Epithelial cell of proximal tubule (primary cell): Measurements from ENCODE around the gene NRP1. TPM values are rescaled to one million over a fixed set of nuclear protein-coding genes. Genes with fewer than 3 reads are reported as not detected.

ENCODE experiments used
- DNase-seq: peaks from one replicate; pipeline ENCODE4 v3.0.0-alpha.2; 2011; ENCODE audit warnings: low read depth
- H3K4me3 ChIP-seq: 2 replicates; pipeline ENCODE4 v1.5.1; 2011; ENCODE audit warnings: low read depth, mild to moderate bottlenecking, low read length
- total RNA-seq: library from RNA; depleted of rRNA; stranded (reverse); fragments of >200 nt; gene quantifications from 2 replicates; pipeline ENCODE4 v1.2.3, GENCODE V29; 2015
- TF ChIP-seq, protein P1 (sequence below): conservative IDR thresholded peaks from 2 replicates; pipeline ENCODE4 v1.5.1; 2012; ENCODE audit warnings: low read depth, mild to moderate bottlenecking, low read length

Gene NRP1
- total RNA-seq, 1 donor from 2014 or later: 62.7 TPM

DNA sequence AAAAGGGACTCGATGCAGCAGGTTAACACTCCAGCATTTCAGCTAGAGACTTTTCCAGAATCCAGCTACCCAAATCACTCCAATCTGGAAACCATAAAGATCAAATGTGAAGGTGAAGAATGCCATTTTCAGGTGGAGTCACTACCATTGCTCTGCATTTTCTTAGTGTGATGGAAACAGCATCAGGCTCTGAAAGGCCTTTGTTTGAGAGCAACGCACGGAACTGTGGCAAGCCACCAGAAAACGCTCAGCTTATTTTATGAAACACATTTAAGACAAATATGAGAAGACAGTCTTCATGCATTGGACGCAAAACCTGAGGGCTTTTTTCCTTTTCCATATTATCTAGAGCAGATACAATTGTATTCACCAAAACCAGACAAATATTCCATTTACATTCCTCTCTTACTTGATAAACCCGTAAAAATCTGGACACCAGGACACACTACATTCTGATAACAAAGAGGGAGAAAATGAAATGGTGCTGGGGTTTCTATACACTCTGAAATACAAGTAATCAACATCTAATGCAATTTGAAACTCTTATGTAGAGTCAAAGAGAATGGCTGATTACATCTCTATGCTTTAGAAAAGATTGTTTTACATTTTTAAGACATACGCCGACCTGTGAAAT lies 99.1 kb downstream of the NRP1 start:
- TF ChIP-seq, protein P1, sequence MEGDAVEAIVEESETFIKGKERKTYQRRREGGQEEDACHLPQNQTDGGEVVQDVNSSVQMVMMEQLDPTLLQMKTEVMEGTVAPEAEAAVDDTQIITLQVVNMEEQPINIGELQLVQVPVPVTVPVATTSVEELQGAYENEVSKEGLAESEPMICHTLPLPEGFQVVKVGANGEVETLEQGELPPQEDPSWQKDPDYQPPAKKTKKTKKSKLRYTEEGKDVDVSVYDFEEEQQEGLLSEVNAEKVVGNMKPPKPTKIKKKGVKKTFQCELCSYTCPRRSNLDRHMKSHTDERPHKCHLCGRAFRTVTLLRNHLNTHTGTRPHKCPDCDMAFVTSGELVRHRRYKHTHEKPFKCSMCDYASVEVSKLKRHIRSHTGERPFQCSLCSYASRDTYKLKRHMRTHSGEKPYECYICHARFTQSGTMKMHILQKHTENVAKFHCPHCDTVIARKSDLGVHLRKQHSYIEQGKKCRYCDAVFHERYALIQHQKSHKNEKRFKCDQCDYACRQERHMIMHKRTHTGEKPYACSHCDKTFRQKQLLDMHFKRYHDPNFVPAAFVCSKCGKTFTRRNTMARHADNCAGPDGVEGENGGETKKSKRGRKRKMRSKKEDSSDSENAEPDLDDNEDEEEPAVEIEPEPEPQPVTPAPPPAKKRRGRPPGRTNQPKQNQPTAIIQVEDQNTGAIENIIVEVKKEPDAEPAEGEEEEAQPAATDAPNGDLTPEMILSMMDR: no peak
- no peak for DNase-seq
- no peak overlapping the region for H3K4me3 ChIP-seq

GRCh38 chr10:33234831-33235237 lies 99.6 kb downstream of the NRP1 start:
- DNase-seq: no peak
- H3K4me3 ChIP-seq: no peak overlapping the region
- TF ChIP-seq, protein P1: no peak

- DNase-seq: no peak
- TF ChIP-seq, protein P1: no peak
- H3K4me3 ChIP-seq: no peak overlapping the region
Observed at GRCh38 chr10:33233635-33234034, 100.8 kb downstream of the NRP1 start.

GRCh38 chr10:33233221-33233620 lies 101.2 kb downstream of the NRP1 start:
- no peak overlapping the region for H3K4me3 ChIP-seq
- TF ChIP-seq, protein P1: no peak
- DNase-seq: no peak

GRCh38 chr10:33231621-33232350 lies 102.7 kb downstream of the NRP1 start:
- DNase-seq: no peak
- TF ChIP-seq, protein P1: no peak
- no peak overlapping the region for H3K4me3 ChIP-seq

GRCh38 chr10:33229949-33230267 lies 104.6 kb downstream of the NRP1 start:
- DNase-seq: no peak
- TF ChIP-seq, protein P1: no peak
- no peak overlapping the region for H3K4me3 ChIP-seq
